GM18505 (cell line): ENCODE measurements around the gene CARM1.

Experiments
- ATAC-seq: cut with Tn5 transposase; IDR thresholded peaks from one replicate; pipeline ENCODE4 v1.9.1; 2021; ENCODE audit not compliant: unreplicated experiment
- POLR2A ChIP-seq: IDR thresholded peaks from 4 replicates; pipeline ENCODE4 v1.6.1; 2011; ENCODE audit warnings: borderline replicate concordance; ENCODE audit not compliant: insufficient read depth, insufficient read length; ENCODE audit errors: extremely low read depth

The CARM1 gene

DNA sequence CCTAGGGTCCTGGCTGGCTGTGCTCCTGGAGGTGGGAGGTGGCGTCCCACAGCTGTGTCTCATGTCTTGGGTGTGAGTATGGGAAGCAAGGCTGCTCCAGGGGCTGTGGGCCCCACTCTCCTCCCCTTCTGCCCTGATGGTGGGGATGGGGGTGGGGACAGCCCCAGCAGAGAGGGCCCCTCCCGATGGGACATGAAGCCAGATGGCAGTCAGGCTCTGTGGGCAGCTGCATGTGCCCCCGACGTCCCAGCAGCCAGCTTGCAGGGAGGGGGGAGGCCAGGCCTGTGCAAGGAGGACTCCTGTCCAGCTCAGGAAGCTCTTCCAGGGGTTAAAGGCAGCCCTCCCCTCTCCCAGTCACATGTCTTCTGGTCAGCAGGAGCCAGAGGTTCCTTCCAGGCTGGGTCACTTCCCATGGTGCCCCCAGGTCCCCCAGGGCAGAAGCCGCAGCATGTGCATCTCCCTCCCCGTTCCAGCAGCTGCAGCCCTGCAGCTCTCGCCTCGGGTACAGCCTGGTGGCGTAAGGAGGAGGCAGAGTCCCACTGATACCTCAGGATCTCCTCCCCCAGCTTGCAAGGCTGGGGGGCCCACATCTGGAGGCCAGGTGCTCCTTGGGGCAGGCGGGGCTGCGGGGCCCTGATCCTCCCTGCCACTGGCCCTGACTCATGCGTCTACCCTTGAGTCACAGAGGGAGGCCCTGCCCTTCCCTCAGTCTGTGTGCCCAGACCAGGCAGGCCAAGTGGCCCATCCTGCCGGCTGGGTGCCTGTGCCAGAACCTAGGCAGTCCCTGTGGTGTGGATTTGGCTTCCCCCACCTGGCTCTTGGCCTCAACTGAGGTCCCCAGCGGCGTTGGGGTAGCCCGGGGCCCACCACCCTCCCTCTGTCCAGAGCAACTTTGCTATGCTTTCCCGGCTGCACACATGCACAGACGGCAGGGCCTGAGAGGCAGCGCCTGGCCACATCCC is 44.1 kb downstream of the CARM1 start:
- no peak for TF ChIP-seq POLR2A

DNA sequence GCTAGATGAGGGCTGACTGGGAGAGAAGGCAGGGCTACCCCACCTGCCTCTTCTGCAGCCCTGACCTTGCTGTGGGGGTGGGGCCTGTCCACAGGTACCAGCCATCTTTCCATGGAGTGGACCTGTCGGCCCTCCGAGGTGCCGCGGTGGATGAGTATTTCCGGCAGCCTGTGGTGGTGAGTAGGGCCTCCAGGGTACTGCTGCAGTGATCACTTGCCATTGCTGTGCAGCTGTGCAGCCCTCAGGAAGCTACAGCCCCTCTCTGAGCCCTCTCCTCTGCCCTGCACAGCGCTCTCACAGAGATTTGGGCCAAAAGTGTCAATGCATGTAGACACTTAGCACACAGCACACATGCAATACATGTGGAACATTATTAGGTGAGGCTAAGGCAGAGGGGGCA is 45.2 kb downstream of the CARM1 start:
- no peak for TF ChIP-seq POLR2A
- no peak for ATAC-seq

More for the DNA sequence above, 44.1 kb downstream of the CARM1 start:
- no peak for ATAC-seq

DNA sequence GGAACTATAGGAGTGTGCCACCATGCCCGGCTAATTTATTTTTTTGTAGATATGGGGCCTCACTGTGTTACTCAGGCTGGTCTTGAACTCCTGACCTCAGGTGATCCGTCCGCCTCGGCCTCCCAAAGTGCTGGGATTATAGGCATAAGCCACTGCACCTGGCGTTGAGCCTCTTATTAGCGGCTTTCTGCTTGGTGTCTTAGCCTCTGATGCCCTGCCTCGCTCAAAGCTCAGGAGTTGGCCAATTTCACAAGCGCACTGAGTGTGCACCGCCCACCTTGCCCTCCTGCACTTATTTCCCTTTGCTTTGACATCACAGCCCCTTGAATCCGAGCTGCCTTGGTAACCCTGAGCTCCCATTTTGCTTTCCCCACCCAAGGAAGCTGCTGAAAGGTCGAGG is 47.0 kb downstream of the CARM1 start:
- no peak for ATAC-seq
- TF ChIP-seq POLR2A, result no peak

DNA sequence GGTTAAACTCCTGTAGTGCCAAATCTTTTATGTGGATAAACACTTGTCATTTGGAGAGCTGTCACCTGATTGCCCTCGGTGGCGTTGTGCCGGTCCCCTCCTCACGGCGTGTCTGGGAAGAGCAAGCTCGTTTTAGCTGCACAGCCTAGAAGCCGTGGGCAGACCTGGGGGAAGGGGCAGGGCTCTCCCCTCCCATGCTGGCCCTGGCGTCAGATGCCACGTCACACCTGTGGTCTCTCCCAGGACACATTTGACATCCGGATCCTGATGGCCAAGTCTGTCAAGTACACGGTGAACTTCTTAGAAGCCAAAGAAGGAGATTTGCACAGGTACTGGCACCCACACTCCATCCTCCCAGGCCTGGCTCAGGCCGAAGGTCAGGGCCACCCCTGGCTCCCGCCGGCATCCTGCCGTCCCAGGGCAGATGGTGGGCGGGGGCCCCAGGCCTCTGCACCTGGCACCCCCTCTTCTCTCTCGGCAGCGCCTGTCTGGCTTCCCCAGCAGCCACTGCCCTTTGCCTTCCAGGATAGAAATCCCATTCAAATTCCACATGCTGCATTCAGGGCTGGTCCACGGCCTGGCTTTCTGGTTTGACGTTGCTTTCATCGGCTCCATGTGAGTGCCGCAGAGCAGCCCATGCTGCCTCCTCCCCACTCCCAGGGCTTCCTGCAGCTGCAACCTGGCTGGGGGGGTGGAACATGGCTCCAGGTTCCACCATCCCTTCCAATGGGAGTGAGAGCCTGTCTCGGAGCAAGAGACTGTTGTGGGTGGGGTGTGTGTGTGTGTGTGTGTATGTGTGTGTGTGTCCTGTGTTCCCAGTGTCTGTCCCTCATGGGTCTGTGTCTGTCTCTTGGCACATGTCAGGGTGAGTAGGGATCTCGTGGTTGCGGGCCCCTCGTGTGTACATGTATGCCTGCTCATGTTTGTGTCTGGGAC is 48.3 kb downstream of the CARM1 start:
- ATAC-seq, result no peak

DNA sequence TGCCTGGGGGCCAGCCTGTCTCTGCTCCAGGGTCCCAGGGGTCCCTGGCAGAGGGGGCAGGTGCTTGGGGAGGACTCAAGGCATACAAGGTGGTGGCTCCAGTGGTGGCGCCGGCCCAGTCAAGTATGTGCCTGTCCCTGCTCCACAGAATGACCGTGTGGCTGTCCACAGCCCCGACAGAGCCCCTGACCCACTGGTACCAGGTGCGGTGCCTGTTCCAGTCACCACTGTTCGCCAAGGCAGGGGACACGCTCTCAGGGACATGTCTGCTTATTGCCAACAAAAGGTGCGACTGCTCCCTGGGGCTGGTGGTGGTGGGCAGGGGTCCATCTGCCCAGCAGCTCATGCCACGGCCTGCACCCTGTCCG is 48.9 kb downstream of the CARM1 start:
- no peak for TF ChIP-seq POLR2A
- no peak for ATAC-seq

More for the DNA sequence above, 48.3 kb downstream of the CARM1 start:
- TF ChIP-seq POLR2A, result no peak

DNA sequence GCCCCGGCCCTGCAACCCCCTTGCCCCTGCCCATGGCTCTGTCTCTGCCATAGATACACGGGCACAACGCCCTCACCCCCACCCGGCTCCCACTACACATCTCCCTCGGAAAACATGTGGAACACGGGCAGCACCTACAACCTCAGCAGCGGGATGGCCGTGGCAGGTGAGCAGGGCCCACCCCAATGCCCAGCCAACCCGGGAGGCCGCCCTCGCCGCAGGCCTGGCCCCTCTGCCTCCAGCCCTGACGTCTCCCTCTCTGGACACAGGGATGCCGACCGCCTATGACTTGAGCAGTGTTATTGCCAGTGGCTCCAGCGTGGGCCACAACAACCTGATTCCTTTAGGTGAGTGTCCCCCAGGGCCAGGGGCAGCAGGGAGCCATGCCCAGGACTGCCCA is 49.4 kb downstream of the CARM1 start:
- peak; percentile 15 for TF ChIP-seq POLR2A

DNA sequence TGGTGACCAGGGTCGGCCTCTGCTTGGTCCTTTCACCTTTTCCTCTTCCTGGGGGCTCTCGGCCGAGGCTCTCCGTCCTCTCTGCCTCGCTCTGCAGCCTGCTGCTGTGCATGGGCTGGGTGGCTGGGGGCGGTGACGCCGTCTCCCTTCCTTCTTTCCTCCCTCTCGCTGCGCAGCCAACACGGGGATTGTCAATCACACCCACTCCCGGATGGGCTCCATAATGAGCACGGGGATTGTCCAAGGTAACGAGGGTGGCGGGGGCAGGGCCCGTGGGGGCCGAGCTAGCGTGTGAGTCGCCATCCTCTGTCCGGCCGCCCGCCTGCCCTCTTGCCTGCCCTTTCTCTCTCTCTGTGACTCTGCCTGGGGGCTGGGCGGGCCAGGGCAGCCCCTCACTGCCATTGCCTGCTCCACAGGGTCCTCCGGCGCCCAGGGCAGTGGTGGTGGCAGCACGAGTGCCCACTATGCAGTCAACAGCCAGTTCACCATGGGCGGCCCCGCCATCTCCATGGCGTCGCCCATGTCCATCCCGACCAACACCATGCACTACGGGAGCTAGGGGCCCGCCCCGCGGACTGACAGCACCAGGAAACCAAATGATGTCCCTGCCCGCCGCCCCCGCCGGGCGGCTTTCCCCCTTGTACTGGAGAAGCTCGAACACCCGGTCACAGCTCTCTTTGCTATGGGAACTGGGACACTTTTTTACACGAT is 50.0 kb downstream of the CARM1 start:
- ATAC-seq, result no peak
- no peak for TF ChIP-seq POLR2A

More for the DNA sequence above, 49.4 kb downstream of the CARM1 start:
- no peak for ATAC-seq

DNA sequence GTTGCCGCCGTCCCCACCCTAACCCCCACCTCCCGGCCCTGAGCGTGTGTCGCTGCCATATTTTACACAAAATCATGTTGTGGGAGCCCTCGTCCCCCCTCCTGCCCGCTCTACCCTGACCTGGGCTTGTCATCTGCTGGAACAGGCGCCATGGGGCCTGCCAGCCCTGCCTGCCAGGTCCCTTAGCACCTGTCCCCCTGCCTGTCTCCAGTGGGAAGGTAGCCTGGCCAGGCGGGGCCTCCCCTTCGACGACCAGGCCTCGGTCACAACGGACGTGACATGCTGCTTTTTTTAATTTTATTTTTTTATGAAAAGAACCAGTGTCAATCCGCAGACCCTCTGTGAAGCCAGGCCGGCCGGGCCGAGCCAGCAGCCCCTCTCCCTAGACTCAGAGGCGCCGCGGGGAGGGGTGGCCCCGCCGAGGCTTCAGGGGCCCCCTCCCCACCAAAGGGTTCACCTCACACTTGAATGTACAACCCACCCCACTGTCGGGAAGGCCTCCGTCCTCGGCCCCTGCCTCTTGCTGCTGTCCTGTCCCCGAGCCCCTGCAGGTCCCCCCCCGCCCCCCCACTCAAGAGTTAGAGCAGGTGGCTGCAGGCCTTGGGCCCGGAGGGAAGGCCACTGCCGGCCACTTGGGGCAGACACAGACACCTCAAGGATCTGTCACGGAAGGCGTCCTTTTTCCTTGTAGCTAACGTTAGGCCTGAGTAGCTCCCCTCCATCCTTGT is 50.7 kb downstream of the CARM1 start:
- TF ChIP-seq POLR2A, result peak; percentile 16
- ATAC-seq, result no peak

DNA sequence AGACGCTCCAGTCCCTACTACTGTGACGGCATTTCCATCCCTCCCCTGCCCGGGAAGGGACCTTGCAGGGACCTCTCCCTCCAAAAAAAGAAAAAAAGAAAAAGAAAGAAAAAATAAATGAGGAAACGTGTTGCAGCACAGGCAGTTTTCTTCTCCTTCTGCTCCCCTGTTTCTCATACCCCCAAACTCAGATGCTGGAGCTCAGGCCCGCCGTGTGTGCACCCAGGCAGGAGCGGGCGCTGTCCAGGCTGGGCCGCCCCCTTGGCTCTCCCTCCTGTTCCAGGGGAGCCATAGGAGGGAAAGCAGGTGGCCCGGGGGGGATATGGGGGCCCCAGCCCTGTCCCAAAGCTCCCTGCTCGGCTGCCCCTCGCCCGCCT is 51.3 kb downstream of the CARM1 start:
- ATAC-seq, result no peak

DNA sequence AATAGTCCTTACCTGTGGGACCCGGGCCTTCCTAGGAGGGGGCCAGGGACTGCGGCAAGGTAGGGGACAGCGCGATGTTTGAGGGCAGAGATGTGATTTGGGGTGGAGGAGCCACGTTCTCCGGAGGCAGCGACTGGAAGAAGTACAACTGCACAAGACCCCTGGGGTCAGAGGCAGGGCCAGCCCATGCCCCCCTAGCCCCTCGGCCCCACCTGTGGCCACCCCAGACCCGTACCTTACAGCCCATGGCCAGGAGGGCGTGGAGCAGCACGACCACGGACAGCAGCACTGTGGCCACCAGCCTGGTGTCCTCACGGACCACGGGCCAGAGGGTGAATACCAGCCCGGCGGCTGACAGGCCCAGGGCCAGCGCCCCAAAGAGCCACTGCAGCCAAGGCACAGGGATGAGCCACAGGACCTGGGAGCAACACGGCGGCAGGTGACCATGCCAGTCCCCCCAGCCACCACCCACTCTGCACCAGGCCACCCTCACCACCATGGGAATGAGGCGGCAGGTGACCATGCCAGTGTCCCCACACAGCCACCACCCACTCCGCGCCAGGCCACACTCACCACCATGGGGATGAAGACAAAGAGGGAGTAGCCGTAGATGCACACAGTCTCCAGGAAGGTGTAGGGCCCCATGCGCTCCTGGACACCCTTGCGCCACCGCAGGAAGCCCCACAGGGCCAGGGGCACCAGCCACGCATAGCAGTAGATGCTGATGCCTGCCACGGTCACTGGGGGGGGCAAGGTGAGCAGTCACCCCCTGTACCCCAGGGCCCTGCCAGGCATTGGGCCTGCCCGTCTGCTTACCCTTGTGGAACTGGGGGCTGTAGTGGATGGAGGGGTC is 52.1 kb downstream of the CARM1 start:
- ATAC-seq, result no peak

More for the DNA sequence above, 51.3 kb downstream of the CARM1 start:
- TF ChIP-seq POLR2A, result no peak

DNA sequence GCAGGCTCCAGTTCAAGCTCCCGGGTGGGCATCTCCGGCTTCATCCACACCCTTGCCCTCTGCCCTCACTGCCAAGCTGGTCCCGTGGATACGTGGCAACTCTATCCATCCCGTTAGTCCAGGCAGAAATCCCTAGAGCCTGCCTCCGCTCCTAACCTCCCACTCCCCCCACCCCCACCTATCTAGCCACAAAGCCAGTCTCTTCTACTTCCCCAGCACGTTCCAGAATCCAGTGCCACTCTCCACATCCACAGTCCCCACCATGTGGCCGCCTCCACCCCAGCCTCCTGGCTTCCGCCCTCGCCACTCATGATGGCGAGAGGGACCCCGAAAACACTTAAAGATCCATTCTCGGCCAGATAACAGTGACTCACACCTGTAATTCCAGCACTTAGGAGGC is 53.2 kb downstream of the CARM1 start:
- ATAC-seq, result no peak
- TF ChIP-seq POLR2A, result no peak

More for the DNA sequence above, 52.1 kb downstream of the CARM1 start:
- TF ChIP-seq POLR2A, result peak; percentile 39
